KBM-7 (cell line): ENCODE data around the gene MLXIP.
"Not testable (repeated sequence)": the region's sequence is repeated elsewhere in the genome, so short reads cannot be mapped to it uniquely, and the experiment has no call there.

Experiments used
- DNase-seq: peaks from one replicate; pipeline ENCODE4 v3.0.0-alpha.2; 2015
- in situ Hi-C: fragments of 300-500 bp; cut with MboI; formaldehyde crosslinking; loops from 2 replicates; pipeline ENCODE4 v1.14.3; 2020; ENCODE audit warnings: low sequenced_read_pairs, low pct_unique_long_range_greater_than_20kb, mixed read lengths

MLXIP gene, protein sequence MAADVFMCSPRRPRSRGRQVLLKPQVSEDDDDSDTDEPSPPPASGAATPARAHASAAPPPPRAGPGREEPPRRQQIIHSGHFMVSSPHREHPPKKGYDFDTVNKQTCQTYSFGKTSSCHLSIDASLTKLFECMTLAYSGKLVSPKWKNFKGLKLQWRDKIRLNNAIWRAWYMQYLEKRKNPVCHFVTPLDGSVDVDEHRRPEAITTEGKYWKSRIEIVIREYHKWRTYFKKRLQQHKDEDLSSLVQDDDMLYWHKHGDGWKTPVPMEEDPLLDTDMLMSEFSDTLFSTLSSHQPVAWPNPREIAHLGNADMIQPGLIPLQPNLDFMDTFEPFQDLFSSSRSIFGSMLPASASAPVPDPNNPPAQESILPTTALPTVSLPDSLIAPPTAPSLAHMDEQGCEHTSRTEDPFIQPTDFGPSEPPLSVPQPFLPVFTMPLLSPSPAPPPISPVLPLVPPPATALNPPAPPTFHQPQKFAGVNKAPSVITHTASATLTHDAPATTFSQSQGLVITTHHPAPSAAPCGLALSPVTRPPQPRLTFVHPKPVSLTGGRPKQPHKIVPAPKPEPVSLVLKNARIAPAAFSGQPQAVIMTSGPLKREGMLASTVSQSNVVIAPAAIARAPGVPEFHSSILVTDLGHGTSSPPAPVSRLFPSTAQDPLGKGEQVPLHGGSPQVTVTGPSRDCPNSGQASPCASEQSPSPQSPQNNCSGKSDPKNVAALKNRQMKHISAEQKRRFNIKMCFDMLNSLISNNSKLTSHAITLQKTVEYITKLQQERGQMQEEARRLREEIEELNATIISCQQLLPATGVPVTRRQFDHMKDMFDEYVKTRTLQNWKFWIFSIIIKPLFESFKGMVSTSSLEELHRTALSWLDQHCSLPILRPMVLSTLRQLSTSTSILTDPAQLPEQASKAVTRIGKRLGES

DNA sequence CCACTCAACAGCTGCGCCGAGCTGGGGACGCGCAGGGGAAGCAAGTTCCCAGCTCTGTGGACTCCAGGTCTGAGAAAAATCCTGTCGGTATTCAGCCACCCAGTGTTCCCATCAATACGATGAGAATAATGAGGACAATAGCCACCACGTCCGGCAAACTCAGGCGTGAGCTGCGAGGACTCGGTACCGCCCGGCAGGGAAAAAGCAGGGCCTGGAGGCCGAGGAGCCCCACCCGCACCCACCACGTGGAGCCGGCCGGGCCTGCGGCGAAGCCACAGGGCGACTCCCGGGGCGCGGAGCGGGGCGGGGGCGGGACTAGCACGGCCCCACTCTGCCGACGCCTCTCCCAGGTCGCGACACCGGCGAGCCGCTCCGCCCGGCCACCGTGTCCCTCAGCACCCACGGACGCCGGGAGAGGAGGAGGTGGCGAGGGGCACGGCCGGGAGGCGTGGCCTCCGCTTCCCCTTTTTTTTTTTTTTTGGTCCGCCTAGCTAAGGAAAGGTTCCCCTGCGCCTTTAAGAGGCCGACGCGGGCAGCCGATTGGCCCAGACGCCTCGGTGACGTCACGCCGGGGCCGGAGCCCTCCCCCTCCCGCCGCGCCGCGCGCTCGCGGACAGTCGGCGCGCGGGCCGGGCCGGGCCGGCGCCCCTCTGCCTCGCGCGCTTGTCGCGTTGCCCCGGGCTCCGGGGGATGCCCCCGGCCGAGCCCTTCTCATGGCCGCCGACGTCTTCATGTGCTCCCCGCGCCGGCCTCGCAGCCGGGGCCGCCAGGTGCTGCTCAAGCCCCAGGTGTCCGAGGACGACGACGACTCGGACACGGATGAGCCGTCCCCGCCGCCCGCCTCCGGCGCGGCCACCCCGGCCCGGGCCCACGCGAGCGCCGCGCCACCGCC lies at the start of gene MLXIP:
TSS of gene MLXIP (plus strand) at position 616 of the 892 bp plus-strand sequence. CDS start at position 714, 98 bp downstream.
- in situ Hi-C loops: no loop called here
- peak; percentile 96 for DNase-seq

DNA sequence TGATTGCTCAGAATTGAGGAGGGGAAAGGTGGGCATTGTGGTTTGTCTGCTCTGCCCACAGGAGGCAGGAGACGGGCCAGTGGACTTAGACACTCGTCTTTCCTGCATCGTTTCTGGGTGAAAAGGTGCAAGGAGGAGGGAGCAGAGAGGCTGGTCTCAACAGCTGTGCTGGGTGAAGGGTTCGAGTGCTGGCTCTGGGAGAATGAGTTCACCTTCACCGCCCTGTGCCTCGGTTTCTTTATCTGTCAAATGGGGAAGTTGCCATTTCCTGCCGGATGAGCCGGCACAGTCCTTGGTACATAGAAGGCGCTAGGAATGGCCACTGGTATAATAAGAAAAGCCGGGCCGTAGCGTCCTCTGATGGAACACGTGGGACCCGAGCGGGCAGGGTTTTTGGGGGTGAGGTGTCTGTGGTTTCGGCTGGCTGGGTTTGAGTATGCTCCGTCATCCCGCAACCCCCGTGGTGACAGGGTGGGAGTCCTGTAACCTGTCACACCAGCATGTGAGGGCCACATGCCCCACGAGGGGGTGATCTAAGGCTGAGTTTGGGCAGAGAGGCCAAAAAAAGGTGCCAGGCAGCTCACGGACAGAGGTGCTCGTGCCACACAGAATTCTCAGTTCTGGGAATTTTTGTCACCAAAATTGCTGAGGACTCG lies 49.5 kb upstream of the MLXIP start:
- no peak for DNase-seq
- in situ Hi-C loops: no loop called here

DNA sequence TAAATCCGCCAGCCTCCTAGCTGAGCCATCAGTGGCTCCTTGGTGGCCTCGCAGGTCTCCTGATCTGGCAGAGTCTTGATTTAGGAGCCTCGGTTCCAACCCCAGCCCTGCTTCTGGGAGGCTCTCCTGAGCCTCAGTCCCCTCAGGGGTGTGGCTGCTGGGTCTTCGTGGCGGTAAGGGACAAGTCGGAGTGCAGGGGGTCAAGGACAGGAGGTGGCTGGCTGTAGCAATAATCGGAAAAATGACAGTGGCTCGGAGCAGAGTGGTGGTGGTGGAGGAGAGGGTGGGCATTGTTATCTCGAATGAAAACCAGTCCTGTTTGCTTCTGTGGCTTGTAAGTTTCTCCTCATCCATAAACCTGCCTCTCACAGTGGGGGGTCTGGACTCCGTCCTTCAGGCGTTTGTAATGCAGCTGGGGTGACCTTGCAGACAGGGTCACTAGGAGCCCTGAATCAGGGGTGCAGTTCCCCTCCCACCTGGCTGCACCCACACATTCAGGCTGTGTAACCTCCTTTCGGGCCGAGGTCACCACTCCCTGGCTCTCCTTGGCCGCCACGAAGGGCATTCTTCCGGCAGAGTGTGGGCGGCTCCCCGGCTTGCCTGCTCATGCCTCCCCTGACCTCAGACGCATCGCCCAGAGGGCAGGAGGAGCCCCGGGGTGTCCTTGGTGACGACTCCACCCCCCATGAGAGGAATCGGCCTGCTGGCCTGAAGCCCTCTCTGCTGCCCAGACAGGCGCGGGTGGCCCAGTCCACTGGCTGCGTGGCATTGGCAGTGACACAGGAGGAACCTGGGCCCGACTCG lies 48.7 kb upstream of the MLXIP start:
- in situ Hi-C loops: no loop called here
- DNase-seq: no peak

DNA sequence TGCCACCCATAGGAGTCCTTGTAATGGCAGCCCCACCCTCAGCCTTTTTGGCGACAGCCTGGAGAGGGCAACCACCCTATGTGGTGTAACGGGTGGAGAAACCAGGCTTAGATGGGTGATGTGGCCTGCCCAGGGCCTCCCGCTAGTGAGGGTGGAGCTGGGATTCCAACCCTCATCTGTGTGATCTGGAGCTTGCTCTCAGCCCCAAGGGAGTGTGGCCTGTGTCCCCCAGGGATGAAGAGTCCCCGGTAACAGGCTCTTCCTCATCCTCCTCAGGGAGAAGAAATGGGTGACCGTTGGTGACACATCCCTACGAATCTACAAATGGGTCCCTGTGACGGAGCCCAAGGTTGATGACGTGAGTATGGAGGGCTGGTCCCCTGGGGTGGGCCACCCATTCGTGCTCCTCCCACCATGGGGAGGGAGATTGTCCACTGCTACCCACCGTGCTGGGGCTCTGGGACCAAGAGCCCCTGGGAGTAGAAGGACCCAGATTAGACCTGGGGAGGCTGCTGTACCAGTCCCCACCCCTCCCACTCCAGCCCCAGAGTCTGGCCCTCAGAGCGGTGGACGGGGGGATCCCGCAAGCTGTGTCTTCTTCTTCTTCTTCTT lies 48.0 kb upstream of the MLXIP start:
- in situ Hi-C loops: no loop called here
- no peak for DNase-seq

DNA sequence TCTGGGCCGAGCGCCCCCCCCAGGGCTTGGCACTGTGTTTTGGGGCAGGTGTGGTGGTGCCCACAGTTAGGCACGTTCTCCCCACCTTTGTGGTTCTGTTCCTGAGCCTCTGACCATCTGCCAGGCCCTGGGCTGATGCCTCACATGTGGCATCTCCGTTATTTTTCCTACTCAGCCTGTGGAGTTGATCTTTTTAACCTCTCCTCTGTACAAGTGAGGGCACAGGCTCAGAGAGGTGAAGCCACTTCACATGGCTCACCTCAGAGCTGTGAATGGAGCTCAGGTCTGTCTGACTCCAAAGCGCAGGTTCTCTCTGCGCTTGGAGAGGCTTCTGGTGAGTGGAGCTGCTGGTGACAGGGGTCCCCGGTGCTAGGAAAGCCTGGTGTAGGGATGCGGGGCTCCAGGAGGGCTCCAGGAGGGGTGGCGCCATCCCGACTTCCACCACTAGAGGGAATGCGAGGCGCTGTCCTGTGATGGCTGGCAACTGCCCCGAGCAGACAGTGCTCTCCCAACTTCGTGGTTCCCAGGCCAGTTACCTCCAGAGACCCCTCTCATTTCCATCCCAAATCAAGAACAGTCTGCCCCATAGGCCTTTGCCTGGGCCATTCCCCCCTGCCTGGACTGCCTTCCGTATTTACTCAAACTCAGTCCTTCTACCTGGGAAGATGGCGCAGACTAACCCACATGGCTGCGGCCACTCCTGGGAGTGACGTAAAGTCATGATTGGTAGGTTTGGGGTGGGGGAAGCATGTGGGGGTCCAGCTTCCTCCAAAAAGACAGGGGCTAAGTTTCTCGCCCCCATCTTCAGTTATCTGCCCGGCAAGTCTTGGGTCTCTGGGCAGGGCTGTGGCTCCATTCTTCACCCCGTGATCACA lies 47.0 kb upstream of the MLXIP start:
- in situ Hi-C loops: no loop called here
- peak; percentile 58 for DNase-seq

DNA sequence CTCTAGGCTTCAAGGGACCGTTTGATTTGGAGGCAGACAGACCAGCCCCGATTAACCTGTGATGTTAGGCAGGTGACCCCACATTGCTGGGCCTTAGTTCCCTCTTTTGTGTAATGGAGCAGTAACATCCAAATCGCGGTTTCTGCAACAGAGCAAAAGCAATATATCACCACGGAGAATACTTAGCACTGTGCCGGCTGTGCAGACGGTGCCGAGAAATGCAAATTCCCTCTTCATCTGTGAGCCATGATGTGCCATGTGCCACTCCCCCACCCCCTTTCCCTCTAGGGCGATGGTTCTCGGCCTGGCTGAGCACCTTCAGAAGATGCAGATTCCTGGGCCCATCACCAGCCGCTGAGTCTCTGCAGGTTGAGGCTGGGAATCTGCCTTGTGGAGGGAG lies 46.0 kb upstream of the MLXIP start:
- no peak for DNase-seq
- in situ Hi-C loops: no loop called here

DNA sequence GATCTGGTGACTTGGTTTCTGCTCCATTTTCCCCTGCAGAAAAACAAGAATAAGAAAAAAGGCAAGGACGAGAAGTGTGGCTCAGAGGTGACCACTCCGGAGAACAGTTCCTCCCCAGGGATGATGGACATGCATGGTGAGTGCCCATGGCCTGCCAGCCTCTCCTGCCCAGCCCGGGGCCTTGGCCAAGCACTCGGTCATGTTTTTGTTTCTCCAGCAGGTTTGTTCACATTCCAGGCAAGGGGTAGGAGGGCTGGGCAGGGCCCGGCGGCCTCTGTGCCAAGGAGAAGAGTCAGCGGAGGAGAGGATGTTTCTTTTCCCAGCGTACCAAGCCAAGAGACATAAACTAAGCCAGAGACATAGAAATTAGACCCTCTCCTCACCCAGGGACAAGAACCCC lies 43.3 kb upstream of the MLXIP start:
- DNase-seq: no peak
- in situ Hi-C loops: no loop called here

DNA sequence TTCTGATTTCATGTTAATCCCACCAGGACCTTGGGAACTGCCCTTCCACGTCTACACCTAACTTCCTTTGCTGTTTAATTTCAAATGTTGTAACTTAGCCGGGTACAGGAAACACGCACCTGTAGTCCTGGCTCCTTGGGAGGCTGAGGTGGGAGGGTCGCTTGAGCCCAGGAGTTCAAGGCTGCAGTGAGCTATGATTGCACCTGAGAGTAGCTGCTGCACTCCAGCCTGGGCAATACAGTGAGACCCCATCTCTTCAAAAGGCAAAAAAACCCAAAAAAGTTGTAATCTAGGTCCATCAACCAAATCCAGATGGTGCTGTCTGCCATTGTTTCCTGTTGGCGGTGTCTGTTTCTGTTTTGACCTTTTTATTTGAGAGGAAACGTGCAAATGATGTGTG lies 42.4 kb upstream of the MLXIP start:
- in situ Hi-C loops: no loop called here
- DNase-seq: no peak

DNA sequence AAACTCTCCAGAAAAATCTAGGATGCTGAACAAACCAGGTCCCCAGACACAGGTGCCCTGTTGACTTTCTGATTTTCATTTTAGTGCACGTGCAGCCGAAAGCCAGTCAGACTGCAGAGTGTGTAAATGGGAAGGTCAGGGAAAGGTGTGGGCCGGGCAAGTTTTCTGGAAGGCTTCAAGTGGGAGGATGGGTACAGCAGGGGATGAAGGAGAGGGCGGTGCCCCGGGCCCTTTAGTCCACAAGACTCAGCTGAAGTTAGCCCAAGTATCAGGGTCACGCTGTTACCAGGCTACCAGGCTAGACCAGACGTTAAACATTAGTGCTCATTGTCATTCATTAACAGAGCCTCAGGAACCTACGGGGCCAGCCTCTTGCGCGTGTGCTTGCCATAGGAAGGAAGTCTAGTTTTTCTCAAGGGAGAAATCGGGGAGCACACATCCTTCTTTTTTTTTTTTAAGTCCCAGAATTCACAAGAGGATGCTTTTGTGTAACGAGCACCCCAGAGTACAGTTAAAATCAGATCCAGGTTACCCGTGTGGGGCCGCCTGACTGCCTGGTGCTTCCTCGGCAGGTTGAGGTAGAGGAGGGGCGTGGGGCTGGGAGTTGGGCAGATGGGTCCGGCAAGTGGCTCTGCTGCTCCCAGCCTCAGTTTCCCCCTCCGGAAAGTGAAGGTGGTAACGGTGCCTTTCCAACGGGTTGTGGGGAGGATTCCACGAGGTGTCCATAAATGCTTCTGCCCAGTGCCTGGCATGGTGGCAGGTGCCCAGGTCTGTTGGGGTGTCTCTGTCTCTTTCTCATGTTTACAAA lies 37.8 kb upstream of the MLXIP start:
- in situ Hi-C loops: no loop called here
- no peak for DNase-seq

DNA sequence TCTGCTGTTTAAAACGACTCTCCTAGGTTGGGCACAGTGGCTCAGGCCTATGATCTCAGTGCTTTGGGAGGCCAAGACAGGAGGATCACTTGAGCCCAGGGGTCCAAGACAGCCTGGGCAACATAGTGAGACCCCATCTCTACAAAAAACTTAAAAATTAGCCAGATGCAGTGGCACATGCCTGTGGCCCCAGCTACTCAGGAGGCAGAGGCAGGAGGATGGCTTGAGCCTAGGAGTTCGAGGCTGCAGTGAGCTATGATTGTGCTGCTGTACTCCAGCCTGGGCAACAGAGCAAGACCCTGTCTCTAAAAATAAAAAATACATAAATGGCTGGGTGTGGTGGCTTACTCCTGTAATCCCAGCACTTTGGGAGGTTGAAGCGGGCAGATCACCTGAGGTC lies 37.1 kb upstream of the MLXIP start:
- DNase-seq, in situ Hi-C loops: not testable (repeated sequence)

DNA sequence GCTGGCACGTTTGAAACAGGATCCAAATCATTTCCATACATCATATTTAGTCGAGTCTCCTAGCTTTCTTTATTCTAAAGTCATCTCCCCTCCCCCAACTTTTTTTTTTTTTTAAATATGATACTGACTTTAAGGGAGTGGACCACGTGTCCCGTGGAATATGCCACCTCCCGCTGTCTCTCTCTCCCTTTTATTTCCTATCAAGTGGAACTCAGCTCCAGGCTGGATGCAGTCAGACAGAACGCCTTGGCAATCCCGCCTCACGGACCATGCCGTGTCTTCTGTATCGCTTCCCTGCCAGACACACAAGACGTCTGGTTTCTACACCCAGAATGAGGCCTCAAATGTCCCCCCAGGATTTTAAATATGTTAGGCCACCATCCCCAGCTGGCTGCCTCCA lies 35.6 kb upstream of the MLXIP start:
- in situ Hi-C loops: no loop called here
- DNase-seq: no peak

DNA sequence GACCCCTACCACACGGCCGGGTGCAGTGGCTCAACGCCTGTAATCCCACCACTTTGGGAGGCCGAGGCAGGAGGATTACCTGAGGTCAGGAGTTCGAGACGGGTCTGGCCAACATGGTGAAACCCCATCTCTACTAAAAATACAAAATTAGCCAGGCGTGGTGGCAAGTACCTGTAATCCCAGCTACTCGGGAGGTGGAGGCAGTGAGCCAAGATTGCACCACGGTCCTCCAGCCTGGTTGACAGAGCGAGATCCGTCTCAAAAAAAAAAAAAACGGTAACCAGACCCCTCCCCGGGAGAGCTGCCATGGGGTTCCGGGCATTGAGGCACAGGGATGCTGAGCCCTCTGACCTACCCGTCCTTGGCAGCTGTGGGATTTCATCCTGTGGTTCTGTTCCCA lies 35.1 kb upstream of the MLXIP start:
- in situ Hi-C loops: no loop called here

DNA sequence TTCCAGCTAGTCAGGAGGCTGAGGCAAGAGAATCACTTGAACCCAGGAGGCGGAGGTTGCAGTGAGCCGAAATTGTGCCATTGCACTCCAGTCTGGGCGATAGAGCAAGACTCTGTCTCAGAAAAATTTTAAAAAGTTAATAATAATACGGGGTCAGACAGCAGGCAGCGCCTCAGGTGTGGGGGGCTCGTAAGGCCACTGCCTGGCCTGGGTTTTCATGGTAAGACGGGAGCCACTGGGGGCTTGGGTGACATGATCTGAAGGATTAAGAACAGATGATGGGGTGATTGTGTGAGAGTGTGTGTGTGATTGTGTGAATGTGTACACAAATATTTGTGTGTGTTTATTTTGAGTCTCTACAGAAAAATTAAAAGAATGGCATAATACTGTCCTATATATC lies 33.3 kb upstream of the MLXIP start:
- in situ Hi-C loops: no loop called here
- DNase-seq: no peak

More for the DNA sequence above, 35.1 kb upstream of the MLXIP start:
- no peak for DNase-seq

DNA sequence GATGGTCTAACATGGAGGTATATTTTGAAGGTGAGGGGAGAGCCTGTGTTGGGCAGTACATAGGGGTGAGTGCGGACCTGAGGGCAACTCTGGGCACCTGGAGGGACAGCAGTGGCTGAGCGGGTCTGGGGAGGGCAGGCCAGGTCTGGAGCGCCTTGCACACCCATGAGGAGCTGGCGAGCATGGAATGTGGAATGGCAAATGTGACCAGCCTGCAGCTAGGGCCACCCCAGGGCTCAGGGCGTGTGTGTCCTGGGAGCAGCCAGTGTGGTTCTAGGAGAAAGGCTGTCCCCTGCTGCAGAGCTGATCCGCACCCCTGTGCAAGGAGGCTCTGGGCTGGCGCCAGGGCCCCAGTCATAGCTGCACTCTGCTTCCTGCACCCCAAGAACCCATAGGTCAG lies 32.4 kb upstream of the MLXIP start:
- in situ Hi-C loops: no loop called here
- DNase-seq: no peak

DNA sequence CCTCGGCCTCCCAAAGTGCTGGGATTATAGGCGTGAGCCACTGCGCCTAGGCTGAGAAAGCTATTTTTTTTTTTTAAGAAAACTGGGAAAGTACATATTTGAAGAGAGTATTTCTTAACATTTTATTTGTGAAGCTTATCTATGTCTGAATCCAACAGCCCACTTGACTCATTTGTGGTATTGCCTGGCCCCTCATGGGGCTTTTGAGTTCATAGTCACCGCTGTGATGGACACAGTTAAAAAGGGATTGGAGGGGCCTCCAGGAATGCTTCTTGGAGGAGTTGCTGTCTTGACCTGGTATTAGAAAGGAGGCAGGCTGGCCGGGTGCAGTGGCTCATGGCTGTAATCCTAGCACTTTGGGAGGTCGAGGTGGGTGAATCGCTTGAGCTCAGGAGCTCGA lies 30.4 kb upstream of the MLXIP start:
- in situ Hi-C loops: no loop called here

DNA sequence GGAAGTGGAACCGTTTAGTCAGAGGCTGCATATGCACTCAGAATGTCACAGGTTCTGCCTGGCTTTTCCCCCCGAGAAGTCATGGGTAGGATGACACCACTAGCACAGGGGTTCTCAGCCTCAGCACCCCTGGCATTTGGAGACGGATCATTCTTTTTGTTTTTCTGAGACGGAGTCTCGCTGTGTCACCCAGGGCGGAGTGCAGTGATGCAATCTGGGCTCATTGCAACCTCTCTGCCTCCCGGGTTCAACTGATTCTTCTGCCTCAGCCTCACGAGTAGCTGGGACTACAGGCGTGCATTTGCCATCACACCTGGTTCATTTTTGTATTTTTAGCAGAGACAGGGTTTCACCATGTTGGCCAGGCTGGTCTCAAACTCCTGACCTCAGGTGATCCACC lies 28.7 kb upstream of the MLXIP start:
- no peak for DNase-seq
- in situ Hi-C loops: no loop called here

More for the DNA sequence above, 30.4 kb upstream of the MLXIP start:
- no peak for DNase-seq
